Stimulated activated CD4-positive, alpha-beta T cell treated with anti-CD3 and anti-CD28 coated beads, Interleukin-4, amount 100 ng/mL, for 1 hour (primary cell): ENCODE results near the gene COPS2.

Source experiments
- DNase-seq: peaks from one replicate; pipeline ENCODE4 v3.0.0-alpha.2; 2020

COPS2 gene

GRCh38 chr15:49155834-49156627 is 632 bp upstream of the COPS2 start:
- DNase-seq, result no peak

GRCh38 chr15:49154799-49155109 is 645 bp downstream of the COPS2 start:
- DNase-seq, result no peak

- DNase-seq, result no peak
Observed at GRCh38 chr15:49154359-49154758, 1.0 kb downstream of the COPS2 start.

GRCh38 chr15:49152552-49153312 is 2.7 kb downstream of the COPS2 start:
- DNase-seq, result no peak

- DNase-seq, result no peak
Observed at GRCh38 chr15:49151831-49152230, 3.6 kb downstream of the COPS2 start.

GRCh38 chr15:49148727-49149126 is 6.7 kb downstream of the COPS2 start:
- DNase-seq, result no peak

GRCh38 chr15:49148298-49148697 is 7.1 kb downstream of the COPS2 start:
- DNase-seq, result no peak

- DNase-seq, result no peak
Observed at GRCh38 chr15:49145651-49146609, 9.5 kb downstream of the COPS2 start.

- no peak for DNase-seq
Observed at GRCh38 chr15:49137861-49138260, 17.5 kb downstream of the COPS2 start.

- DNase-seq, result no peak
Observed at GRCh38 chr15:49135911-49136310, 19.5 kb downstream of the COPS2 start.

GRCh38 chr15:49135342-49135857 is 20.0 kb downstream of the COPS2 start:
- no peak for DNase-seq

GRCh38 chr15:49134683-49135341 is 20.6 kb downstream of the COPS2 start:
- no peak for DNase-seq

- no peak for DNase-seq
Observed at GRCh38 chr15:49131403-49131802, 24.0 kb downstream of the COPS2 start.

- DNase-seq, result no peak
Observed at GRCh38 chr15:49124371-49124770, 31.0 kb downstream of the COPS2 start.

GRCh38 chr15:49122541-49123062 is 32.8 kb downstream of the COPS2 start:
- DNase-seq, result no peak

- no peak for DNase-seq
Observed at GRCh38 chr15:49121901-49122300, 33.5 kb downstream of the COPS2 start.

- no peak for DNase-seq
Observed at GRCh38 chr15:49120832-49121231, 34.6 kb downstream of the COPS2 start.

GRCh38 chr15:49116108-49116857 is 39.1 kb downstream of the COPS2 start:
- DNase-seq, result no peak

- DNase-seq, result no peak
Observed at GRCh38 chr15:49115062-49115461, 40.3 kb downstream of the COPS2 start.

- no peak for DNase-seq
Observed at GRCh38 chr15:49110158-49110944, 45.0 kb downstream of the COPS2 start.

GRCh38 chr15:49103002-49103401 is 52.4 kb downstream of the COPS2 start:
- DNase-seq, result no peak
